MCF 10A (cell line): ENCODE results near the gene RAP1GAP2. TPM values are rescaled to one million over a fixed set of nuclear protein-coding genes. Genes with fewer than 3 reads are reported as not detected.
"Not testable (repeated sequence)": the region's sequence is repeated elsewhere in the genome, so short reads cannot be mapped to it uniquely, and the experiment has no call there.

Experiments
- BruUV-seq: library from RNA; stranded (reverse); fragments of 400-500 nt; replicated peaks from 2 replicates; lab custom pipeline; 2021; lab: Mats Ljungman, UMichigan
- CTCF ChIA-PET: fragments of 300-600 bp; sonication (Branson Sonifier 250); formaldehyde crosslinking; extraction: SDS; loops from one replicate; lab custom pipeline; 2021; ENCODE audit warnings: antibody characterized with exemption, inconsistent platforms; lab: Yijun Ruan, JAX
- POLR2A ChIA-PET: fragments of 300-600, 350-650 bp; sonication (Branson Sonifier 250); formaldehyde crosslinking; extraction: SDS; loops from one replicate; lab custom pipeline; 2020; ENCODE audit warnings: antibody characterized with exemption, inconsistent platforms; lab: Yijun Ruan, JAX
- DNase-seq: peaks from one replicate; pipeline ENCODE4 v3.0.0-alpha.2; 2018; ENCODE audit not compliant: unreplicated experiment
- H3K27ac Mint-ChIP-seq: one replicate; pipeline ENCODE4 v1.8.0; 2022; ENCODE audit warnings: mild to moderate bottlenecking, low read depth, mixed read lengths; ENCODE audit not compliant: unreplicated experiment
- H3K27me3 Mint-ChIP-seq: one replicate; pipeline ENCODE4 v1.8.0; 2022; ENCODE audit warnings: mixed read lengths; ENCODE audit not compliant: insufficient read depth, unreplicated experiment
- H3K36me3 Mint-ChIP-seq: one replicate; pipeline ENCODE4 v1.8.0; 2022; ENCODE audit warnings: mild to moderate bottlenecking, moderate library complexity, mixed read lengths; ENCODE audit not compliant: insufficient read depth, unreplicated experiment
- H3K4me1 Mint-ChIP-seq: one replicate; pipeline ENCODE4 v1.8.0; 2022; ENCODE audit warnings: mixed read lengths; ENCODE audit not compliant: insufficient read depth, unreplicated experiment
- H3K4me3 Mint-ChIP-seq: one replicate; pipeline ENCODE4 v1.8.0; 2022; ENCODE audit warnings: mild to moderate bottlenecking, moderate library complexity, mixed read lengths; ENCODE audit not compliant: unreplicated experiment
- H3K9me3 Mint-ChIP-seq: one replicate; pipeline ENCODE4 v1.8.0; 2022; ENCODE audit warnings: mixed read lengths; ENCODE audit not compliant: unreplicated experiment
- CTCF ChIP-seq: fragments of 200-600 bp; IDR thresholded peaks from one replicate; pipeline ENCODE4 v1.8.0; 2022; ENCODE audit warnings: antibody characterized with exemption, mild to moderate bottlenecking; ENCODE audit not compliant: unreplicated experiment
- intact Hi-C: fragments of 100-400 bp; cut with micrococcal nuclease; formaldehyde crosslinking; loops from 2 replicates; pipeline ENCODE4 v1.14.1; 2022
- total RNA-seq: library from RNA; stranded (reverse); gene quantifications from 2 replicates; pipeline ENCODE4 v1.2.3, GENCODE V29; 2022

RAP1GAP2 gene
- total RNA-seq, 1 experiment from 2014 or later: 40.2 TPM

GRCh38 chr17:2814049-2814448 lies 17.8 kb downstream of the RAP1GAP2 start:
- BruUV-seq: no TSS peak
- Mint-ChIP-seq H3K4me3 (no peak overlapping the region), H3K27ac (no peak overlapping the region), H3K27me3 (no peaks in the 10 kb centered on the region), H3K9me3 (no peaks in the 10 kb centered on the region), H3K36me3 (no peaks in the 10 kb centered on the region), H3K4me1 (peaks cover 8% of the 10 kb centered on the region)
- intact Hi-C loops: no loop called here
- ChIA-PET CTCF (interaction anchor here (0.8 to 2.0 kb wide), 3 partner anchors 12 to 78 kb away, joined by 3 to 8 read pairs (median 4); no protein-coding TSS in a partner anchor), POLR2A (no interaction called here)
- no peak for DNase-seq
- no peak for TF ChIP-seq CTCF

DNA sequence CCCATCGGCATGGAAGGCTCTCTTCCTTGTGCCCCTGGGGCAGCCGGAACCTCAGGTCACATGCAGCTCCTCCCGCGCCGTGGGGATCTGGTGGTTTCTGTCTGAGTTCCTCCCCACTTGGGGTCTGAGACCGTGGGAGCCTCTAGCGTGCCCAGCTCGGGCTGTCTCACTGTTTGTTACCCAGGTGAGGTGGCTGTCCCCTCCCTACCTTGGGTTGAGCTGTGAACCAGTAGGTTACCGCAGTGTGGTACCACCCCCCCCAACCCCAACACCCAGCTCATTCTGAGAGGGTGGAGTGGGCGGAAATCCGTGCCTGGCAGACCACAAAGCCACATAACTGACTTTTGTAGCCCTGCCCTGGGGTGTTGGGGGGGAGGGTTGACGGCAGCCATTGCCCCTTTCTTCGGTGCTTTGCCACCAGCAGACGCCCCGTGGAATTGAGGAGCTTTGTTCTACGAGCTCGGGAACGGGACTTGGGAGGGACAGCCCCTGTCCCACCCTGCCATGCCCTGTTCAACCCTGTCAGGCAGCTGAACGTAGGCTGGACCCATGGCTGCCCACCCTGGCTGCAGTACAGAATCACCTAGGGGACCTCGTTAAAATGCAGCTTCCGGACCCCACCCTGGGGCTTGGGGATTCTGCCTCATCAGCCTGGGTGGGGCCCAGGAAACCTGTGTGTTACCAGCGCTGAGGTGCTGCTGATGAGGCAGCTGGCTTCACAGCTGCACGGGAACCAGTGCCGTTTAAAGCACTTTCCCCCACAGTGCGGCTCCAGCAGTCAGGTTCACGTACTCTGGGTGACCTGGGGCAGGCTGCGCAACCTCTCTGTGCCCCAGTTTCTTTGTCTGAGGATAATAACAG lies 18.5 kb downstream of the RAP1GAP2 start:
- no peaks in the 10 kb centered on the region for H3K36me3 Mint-ChIP-seq

GRCh38 chr17:2815781-2816185 lies 19.5 kb downstream of the RAP1GAP2 start:
- intact Hi-C loops: no loop called here
- BruUV-seq: no TSS peak
- H3K4me1 Mint-ChIP-seq: peaks cover 8% of the 10 kb centered on the region
- POLR2A ChIA-PET: no interaction called here
- no peaks in the 10 kb centered on the region for H3K36me3 Mint-ChIP-seq
- H3K27me3 Mint-ChIP-seq: no peaks in the 10 kb centered on the region
- CTCF ChIA-PET: interaction anchor here (0.6 to 2.0 kb wide), 2 partner anchors 12 to 29 kb away, joined by 4 to 8 read pairs; no protein-coding TSS in a partner anchor
- no peak for DNase-seq
- no peak overlapping the region for H3K27ac Mint-ChIP-seq
- TF ChIP-seq CTCF: no peak
- H3K4me3 Mint-ChIP-seq: no peak overlapping the region
- no peaks in the 10 kb centered on the region for H3K9me3 Mint-ChIP-seq

More for the DNA sequence above, 18.5 kb downstream of the RAP1GAP2 start:
- Mint-ChIP-seq H3K4me3 (no peak overlapping the region), H3K27me3 (no peaks in the 10 kb centered on the region), H3K9me3 (no peaks in the 10 kb centered on the region), H3K4me1 (peaks cover 8% of the 10 kb centered on the region), H3K27ac (no peak overlapping the region)
- ChIA-PET CTCF (interaction anchor here (0.6 to 2.0 kb wide), 4 partner anchors 11 to 1032 kb away, joined by 3 to 8 read pairs (median 4); no protein-coding TSS in a partner anchor), POLR2A (no interaction called here)
- TF ChIP-seq CTCF: no peak
- no peak for DNase-seq
- no TSS peak for BruUV-seq
- intact Hi-C loops: no loop called here

DNA sequence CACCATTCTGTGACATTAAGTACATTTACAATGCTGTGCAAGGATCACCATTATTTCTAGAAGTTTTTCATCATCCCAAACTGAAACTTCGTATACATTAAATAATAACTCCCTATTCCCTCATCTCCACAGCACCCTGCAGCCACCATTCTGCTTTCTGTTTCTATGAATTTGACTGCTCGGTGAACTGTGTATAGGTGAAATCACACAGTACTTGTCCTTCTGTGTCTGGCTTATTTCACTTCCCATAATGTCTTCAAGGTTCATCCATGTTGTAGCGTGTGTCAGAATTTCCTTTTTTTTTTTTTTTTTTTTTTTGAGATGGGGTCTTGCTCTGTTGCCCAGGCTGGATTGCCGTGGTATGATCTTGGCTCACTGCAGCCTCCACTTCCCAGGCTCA lies 20.4 kb downstream of the RAP1GAP2 start:
- ChIA-PET POLR2A (no interaction called here), CTCF (no interaction called here)
- BruUV-seq: no TSS peak
- H3K9me3 Mint-ChIP-seq: no peaks in the 10 kb centered on the region
- H3K36me3 Mint-ChIP-seq: no peaks in the 10 kb centered on the region
- no peak for TF ChIP-seq CTCF
- no peak overlapping the region for H3K27ac Mint-ChIP-seq
- no peaks in the 10 kb centered on the region for H3K27me3 Mint-ChIP-seq
- no peak for DNase-seq
- peaks cover 8% of the 10 kb centered on the region for H3K4me1 Mint-ChIP-seq
- H3K4me3 Mint-ChIP-seq: no peak overlapping the region
- intact Hi-C loops: no loop called here

DNA sequence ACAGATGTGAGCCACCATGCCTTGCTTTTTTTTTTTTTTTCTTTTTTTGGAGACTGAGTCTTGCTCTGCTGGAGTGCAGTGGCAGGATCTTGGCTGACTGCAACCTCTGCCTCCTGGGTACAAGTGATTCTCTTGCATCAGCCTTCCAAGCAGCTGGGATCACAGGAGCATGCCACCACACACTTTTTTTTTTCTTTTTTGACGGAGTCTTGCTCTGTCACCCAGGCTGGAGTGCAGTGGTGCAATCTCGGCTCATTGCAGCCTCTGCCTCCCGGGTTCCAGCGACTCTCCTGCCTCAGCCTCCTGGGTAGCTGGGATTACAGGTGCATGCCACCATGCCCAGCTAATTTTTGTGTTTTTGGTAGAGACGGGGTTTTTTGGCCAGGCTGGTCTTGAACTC lies 23.1 kb downstream of the RAP1GAP2 start:
- POLR2A ChIA-PET: not testable (repeated sequence)

More for the DNA sequence above, 23.1 kb downstream of the RAP1GAP2 start:
- BruUV-seq, H3K27me3 Mint-ChIP-seq, H3K4me1 Mint-ChIP-seq, H3K27ac Mint-ChIP-seq, intact Hi-C loops, H3K36me3 Mint-ChIP-seq, CTCF ChIA-PET, DNase-seq, H3K9me3 Mint-ChIP-seq, H3K4me3 Mint-ChIP-seq: not testable (repeated sequence)
